ENCODE measurements around the gene SHH.

DNA sequence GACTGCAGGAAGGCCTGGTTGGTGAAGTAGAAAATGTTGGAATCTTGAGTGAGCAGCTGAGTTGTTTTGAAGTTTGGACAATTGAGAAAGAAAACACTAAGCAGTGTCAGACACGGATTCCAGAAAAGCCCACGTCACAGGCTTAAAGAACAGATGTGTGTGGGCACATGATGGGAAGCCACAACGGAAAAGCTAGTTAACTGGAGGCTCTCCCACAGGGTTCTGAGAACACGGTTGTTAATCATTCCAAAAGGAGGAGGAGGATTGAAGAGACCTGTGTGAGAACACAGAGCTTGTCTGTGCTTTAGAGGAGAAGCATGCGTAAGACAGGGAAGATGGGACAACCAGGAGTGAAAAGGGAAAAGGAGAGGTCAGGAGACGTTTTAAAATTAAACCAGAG is 42.6 kb downstream of the SHH start:
- TF ChIP-seq, protein P1, sequence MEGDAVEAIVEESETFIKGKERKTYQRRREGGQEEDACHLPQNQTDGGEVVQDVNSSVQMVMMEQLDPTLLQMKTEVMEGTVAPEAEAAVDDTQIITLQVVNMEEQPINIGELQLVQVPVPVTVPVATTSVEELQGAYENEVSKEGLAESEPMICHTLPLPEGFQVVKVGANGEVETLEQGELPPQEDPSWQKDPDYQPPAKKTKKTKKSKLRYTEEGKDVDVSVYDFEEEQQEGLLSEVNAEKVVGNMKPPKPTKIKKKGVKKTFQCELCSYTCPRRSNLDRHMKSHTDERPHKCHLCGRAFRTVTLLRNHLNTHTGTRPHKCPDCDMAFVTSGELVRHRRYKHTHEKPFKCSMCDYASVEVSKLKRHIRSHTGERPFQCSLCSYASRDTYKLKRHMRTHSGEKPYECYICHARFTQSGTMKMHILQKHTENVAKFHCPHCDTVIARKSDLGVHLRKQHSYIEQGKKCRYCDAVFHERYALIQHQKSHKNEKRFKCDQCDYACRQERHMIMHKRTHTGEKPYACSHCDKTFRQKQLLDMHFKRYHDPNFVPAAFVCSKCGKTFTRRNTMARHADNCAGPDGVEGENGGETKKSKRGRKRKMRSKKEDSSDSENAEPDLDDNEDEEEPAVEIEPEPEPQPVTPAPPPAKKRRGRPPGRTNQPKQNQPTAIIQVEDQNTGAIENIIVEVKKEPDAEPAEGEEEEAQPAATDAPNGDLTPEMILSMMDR (IDR thresholded peaks at IDR 0.05) = no peak
- TF ChIP-seq POLR2A (IDR thresholded peaks at IDR 0.05) = no peak
- TF ChIP-seq POLR2AphosphoS5 (IDR thresholded peaks at IDR 0.05) = peak in 1 of 3 donors; percentile 18
- no peak for TF ChIP-seq EP300 (IDR thresholded peaks at IDR 0.05)
